Parathyroid adenoma (tissue), 2 donors: ENCODE measurements around the gene RRAD.
"Not testable (repeated sequence)": the region's sequence is repeated elsewhere in the genome, so short reads cannot be mapped to it uniquely, and the experiment has no call there.

ENCODE experiments used
- H2AFZ ChIP-seq: fragments of 300-600 bp; sonication (generic); one replicate; pipeline ENCODE4 v1.7.0; 2017; ENCODE audit warnings: antibody characterized with exemption, mild to moderate bottlenecking
- H3K27ac ChIP-seq: fragments of 300-600 bp; sonication (generic); one replicate; pipeline ENCODE4 v1.7.0; 2017
- H3K27me3 ChIP-seq: fragments of 300-600 bp; sonication (generic); one replicate; pipeline ENCODE4 v1.7.0; 2017; ENCODE audit warnings: low read length; ENCODE audit not compliant: control insufficient read depth, insufficient read depth
- H3K36me3 ChIP-seq: fragments of 300-600 bp; sonication (generic); one replicate; pipeline ENCODE4 v1.7.0; 2017; ENCODE audit warnings: low read length; ENCODE audit not compliant: control insufficient read depth, insufficient read depth
- H3K4me1 ChIP-seq: fragments of 300-600 bp; sonication (generic); one replicate; pipeline ENCODE4 v1.7.0; 2017; ENCODE audit warnings: control low read depth
- H3K4me2 ChIP-seq: fragments of 300-600 bp; sonication (generic); one replicate; pipeline ENCODE4 v1.7.0; 2017; ENCODE audit warnings: low read length
- H3K4me3 ChIP-seq: fragments of 300-600 bp; sonication (generic); one replicate; pipeline ENCODE4 v1.7.0; 2017; ENCODE audit warnings: low read depth, low read length
- H3K79me2 ChIP-seq: fragments of 300-600 bp; sonication (generic); one replicate; pipeline ENCODE4 v1.7.0; 2017; ENCODE audit warnings: control low read depth
- H3K9ac ChIP-seq: fragments of 300-600 bp; sonication (generic); one replicate; pipeline ENCODE4 v1.7.0; 2017; ENCODE audit warnings: mild to moderate bottlenecking
- H3K9me3 ChIP-seq: fragments of 300-600 bp; sonication (generic); one replicate; pipeline ENCODE4 v1.7.0; 2017; ENCODE audit warnings: low read length; ENCODE audit not compliant: control insufficient read depth
- CTCF ChIP-seq: fragments of 300-600 bp; sonication (generic); IDR thresholded peaks from one replicate; pipeline ENCODE4 v1.7.0; 2017; ENCODE audit warnings: antibody characterized with exemption, mild to moderate bottlenecking
- donor health status: primary hyperparathyroidism.

The RRAD gene

DNA sequence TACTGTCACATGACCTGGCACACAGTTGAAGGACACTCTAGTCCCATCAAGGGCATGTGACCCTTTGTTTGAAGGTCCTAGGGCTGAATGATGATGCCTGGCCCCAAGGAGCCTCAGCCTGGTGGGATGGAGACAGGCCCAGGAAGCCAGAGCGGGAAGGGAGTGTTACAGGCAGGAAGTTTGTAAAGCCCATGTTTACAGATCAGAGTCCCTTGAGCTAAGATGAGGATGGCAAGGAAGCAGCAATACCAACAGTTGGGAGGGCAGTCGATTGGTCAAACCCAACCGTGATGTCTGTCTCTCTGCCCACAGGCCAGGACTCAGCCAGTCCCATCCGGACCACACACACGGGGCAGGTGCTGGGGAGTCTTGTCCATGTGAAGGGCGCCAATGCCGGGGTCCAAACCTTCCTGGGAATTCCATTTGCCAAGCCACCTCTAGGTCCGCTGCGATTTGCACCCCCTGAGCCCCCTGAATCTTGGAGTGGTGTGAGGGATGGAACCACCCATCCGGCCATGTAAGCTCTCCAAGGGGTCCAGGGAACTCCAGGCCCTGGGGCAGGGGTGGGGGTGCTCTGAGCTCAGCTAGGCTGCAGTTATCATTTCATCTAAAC is 12.5 kb upstream of the RRAD start:
- Histone ChIP-seq H3K4me2 (no peak overlapping the region), H3K4me3 (no peak overlapping the region), H3K79me2 (peaks cover 13% of the 10 kb centered on the region), H3K36me3 (no peaks in the 10 kb centered on the region), H3K27ac (no peak overlapping the region), H3K4me1 (peaks cover 11% of the 10 kb centered on the region), H3K27me3 (no peaks in the 10 kb centered on the region), H3K9ac (no peak overlapping the region), H2AFZ (no peak overlapping the region), H3K9me3 (no peaks in the 10 kb centered on the region)
- no peak for TF ChIP-seq CTCF

- H3K27ac ChIP-seq, result no peak overlapping the region
Measured at GRCh38 chr16:66936889-66937554, 11.7 kb upstream of the RRAD start.

GRCh38 chr16:66936462-66936861 is 11.1 kb upstream of the RRAD start:
- H3K27me3 ChIP-seq, result no peaks in the 10 kb centered on the region
- H3K4me3 ChIP-seq, result no peak overlapping the region
- peaks cover 14% of the 10 kb centered on the region for H3K4me1 ChIP-seq
- no peak overlapping the region for H3K27ac ChIP-seq
- H3K79me2 ChIP-seq, result peaks cover 13% of the 10 kb centered on the region
- H3K4me2 ChIP-seq, result no peak overlapping the region
- H3K36me3 ChIP-seq, result no peaks in the 10 kb centered on the region
- no peak overlapping the region for H3K9ac ChIP-seq
- H3K9me3 ChIP-seq, result no peaks in the 10 kb centered on the region
- TF ChIP-seq CTCF, result no peak
- no peak overlapping the region for H2AFZ ChIP-seq

More at GRCh38 chr16:66936889-66937554, 11.7 kb upstream of the RRAD start:
- Histone ChIP-seq H3K4me3 (no peak overlapping the region), H3K27me3 (no peaks in the 10 kb centered on the region), H3K4me1 (peaks cover 14% of the 10 kb centered on the region), H3K9me3 (no peaks in the 10 kb centered on the region), H3K79me2 (peaks cover 13% of the 10 kb centered on the region), H3K4me2 (no peak overlapping the region), H3K9ac (no peak overlapping the region), H2AFZ (no peak overlapping the region), H3K36me3 (no peaks in the 10 kb centered on the region)
- no peak for TF ChIP-seq CTCF

- H3K4me2 ChIP-seq, result peak within 1 kb of the TSS; percentile 100
- no peak for TF ChIP-seq CTCF
- no peaks in the 10 kb centered on the region for H3K9me3 ChIP-seq
- no peaks in the 10 kb centered on the region for H3K27me3 ChIP-seq
- peak within 1 kb of the TSS; percentile 98 for H3K9ac ChIP-seq
- H3K27ac ChIP-seq, result peak within 1 kb of the TSS; percentile 98
- H3K4me3 ChIP-seq, result peak within 1 kb of the TSS; percentile 99
- peaks cover 14% of the 10 kb centered on the region for H3K4me1 ChIP-seq
- H3K79me2 ChIP-seq, result peaks cover 13% of the 10 kb centered on the region
- H2AFZ ChIP-seq, result peak within 1 kb of the TSS; percentile 92
- H3K36me3 ChIP-seq, result no peaks in the 10 kb centered on the region
Measured at GRCh38 chr16:66935314-66936011, 10.1 kb upstream of the RRAD start, which contains the start of gene CES2. TSS of gene CES2 (plus strand) at chr16:66935516. CDS start at chr16:66935636, 120 bp downstream.

GRCh38 chr16:66934839-66935313 is 9.5 kb upstream of the RRAD start:
- not testable (repeated sequence) for H3K27me3 ChIP-seq, H3K9me3 ChIP-seq, H3K36me3 ChIP-seq
- peaks cover 13% of the 10 kb centered on the region for H3K79me2 ChIP-seq
- peaks cover 17% of the 10 kb centered on the region for H3K4me1 ChIP-seq
- H2AFZ ChIP-seq, result peak overlapping the region; percentile 92
- H3K4me2 ChIP-seq, result peak overlapping the region; percentile 100
- H3K27ac ChIP-seq, result peak overlapping the region; percentile 98
- peak overlapping the region; percentile 98 for H3K9ac ChIP-seq
- peak overlapping the region; percentile 99 for H3K4me3 ChIP-seq
